GM12878 (cell line): ENCODE data around the gene PIF1. TPM values are rescaled to one million over a fixed set of nuclear protein-coding genes. Genes with fewer than 3 reads are reported as not detected.

ENCODE experiments used
- ATAC-seq: fragments of 200-7000 bp; cut with Tn5 transposase; 3 replicates; pipeline ENCODE4 v1.9.1; 2020; ENCODE audit warnings: mild to moderate bottlenecking, moderate library complexity
- BruUV-seq: library from RNA; stranded (reverse); fragments of 400-500 nt; replicated peaks from 2 replicates; lab custom pipeline; 2021; lab: Mats Ljungman, UMichigan
- CTCF ChIA-PET: fragments of 300-600 bp; sonication (Branson Sonifier 250); formaldehyde crosslinking; extraction: SDS; loops from one replicate; lab custom pipeline; 2021; ENCODE audit warnings: inconsistent platforms; lab: Yijun Ruan, JAX
- POLR2A ChIA-PET: fragments of 350-600 bp; formaldehyde crosslinking; extraction: SDS; loops from one replicate; lab custom pipeline; 2021; ENCODE audit warnings: inconsistent platforms; lab: Charles Lee
- RAD21 ChIA-PET: fragments of 300-600 bp; sonication (Branson Sonifier 250); formaldehyde crosslinking; loops from one replicate; lab custom pipeline; 2023; ENCODE audit warnings: antibody characterized with exemption; ENCODE audit not compliant: unreplicated experiment; lab: Charles Lee
- SMC1A ChIA-PET: fragments of 300-600 bp; sonication (Branson Sonifier 250); formaldehyde crosslinking; loops from one replicate; lab custom pipeline; 2023; ENCODE audit not compliant: unreplicated experiment, uncharacterized antibody; lab: Charles Lee
- DNase-seq: peaks from one replicate; pipeline ENCODE4 v3.0.0-alpha.2; 2011; ENCODE audit warnings: low read depth, low spot score
- FAIRE-seq: peaks from 3 replicates; lab custom pipeline; 2011; peaks lifted over from hg19 to GRCh38; lab: Jason Lieb, UNC
- H2AFZ ChIP-seq: 2 replicates; pipeline ENCODE4 v1.6.0; 2011; ENCODE audit warnings: low read depth, low read length, control low read depth; ENCODE audit not compliant: control insufficient read depth
- H3K27ac ChIP-seq: 2 replicates; pipeline ENCODE4 v1.5.1; 2011; ENCODE audit warnings: control low read depth; ENCODE audit not compliant: control insufficient read depth, insufficient read depth
- H3K27me3 ChIP-seq, 2 experiments: replicated peaks in 1 of 2; 2 replicates each; pipeline versions ENCODE4 v1.6.0 to v1.6.1; 2011; ENCODE audit warnings: low read length in 1 of 2; ENCODE audit not compliant: control insufficient read depth in 2 of 2, insufficient read depth in 2 of 2
- H3K36me3 ChIP-seq, 2 experiments: 2 replicates each; pipeline ENCODE4 v1.5.1; 2011; ENCODE audit warnings: low read length in 1 of 2; ENCODE audit not compliant: control insufficient read depth in 2 of 2, insufficient read depth in 2 of 2
- H3K4me1 ChIP-seq: 2 replicates; pipeline ENCODE4 v1.6.1; 2011; ENCODE audit warnings: mild to moderate bottlenecking, low read length, moderate library complexity, mixed read lengths; ENCODE audit not compliant: control insufficient read depth, insufficient read depth
- H3K4me2 ChIP-seq: 2 replicates; pipeline ENCODE4 v1.6.0; 2011; ENCODE audit warnings: control low read depth; ENCODE audit not compliant: control insufficient read depth, insufficient read depth
- H3K4me3 ChIP-seq: fragments of 200-600 bp; sonication (generic); 2 replicates; pipeline ENCODE4 v1.5.1; 2016
- H3K79me2 ChIP-seq: 2 replicates; pipeline ENCODE4 v1.6.0; 2011; ENCODE audit warnings: low read length; ENCODE audit not compliant: control insufficient read depth, insufficient read depth
- H3K9ac ChIP-seq: 2 replicates; pipeline ENCODE4 v1.8.0; 2011; ENCODE audit warnings: low read length, control low read depth, mixed read lengths; ENCODE audit not compliant: control insufficient read depth, insufficient read depth
- H3K9me3 ChIP-seq: replicated peaks from 3 replicates; pipeline ENCODE4 v1.5.1; 2011; ENCODE audit warnings: mild to moderate bottlenecking, low read length; ENCODE audit not compliant: control insufficient read depth, insufficient read depth
- H4K20me1 ChIP-seq: 2 replicates; pipeline ENCODE4 v1.6.0; 2011; ENCODE audit not compliant: control insufficient read depth, insufficient read depth
- BHLHE40 ChIP-seq, 2 experiments: fragments of 450-650 bp in 1 of 2; IDR thresholded peaks; 2 replicates each; pipeline ENCODE4 v1.6.1; 2011 to 2017; ENCODE audit warnings: low read depth in 2 of 2, borderline replicate concordance in 1 of 2, improper control_type of control experiment in 1 of 2, low read length in 1 of 2, mild to moderate bottlenecking in 1 of 2
- JUND ChIP-seq: IDR thresholded peaks from 2 replicates; pipeline ENCODE4 v1.6.1; 2012; ENCODE audit warnings: low read depth, mild to moderate bottlenecking, low read length, improper control_type of control experiment, moderate library complexity
- NFIC ChIP-seq: IDR thresholded peaks from 2 replicates; pipeline ENCODE4 v1.6.1; 2012; ENCODE audit warnings: low read depth, mild to moderate bottlenecking, inconsistent platforms, low read length, moderate library complexity
- PKNOX1 ChIP-seq: fragments of 450-650 bp; IDR thresholded peaks from 2 replicates; pipeline ENCODE4 v1.6.1; 2016; ENCODE audit warnings: mild to moderate bottlenecking
- PML ChIP-seq: IDR thresholded peaks from 2 replicates; pipeline ENCODE4 v1.6.1; 2012; ENCODE audit warnings: low read length, inconsistent platforms
- PRDM15 ChIP-seq: fragments of 450-650 bp; formaldehyde crosslinking; IDR thresholded peaks from 2 replicates; pipeline ENCODE4 v1.4.0; 2020; ENCODE audit warnings: mild to moderate bottlenecking, moderate library complexity
- RELA ChIP-seq: fragments of 450-650 bp; IDR thresholded peaks from 2 replicates; pipeline ENCODE4 v1.8.0; 2014; ENCODE audit warnings: borderline replicate concordance; ENCODE audit not compliant: partially characterized antibody
- RELB ChIP-seq: fragments of 450-650 bp; IDR thresholded peaks from 2 replicates; pipeline ENCODE4 v1.6.1; 2017; ENCODE audit warnings: low read depth, mild to moderate bottlenecking, moderate library complexity
- RFX5 ChIP-seq: IDR thresholded peaks from 2 replicates; pipeline ENCODE4 v1.6.1; 2011; ENCODE audit warnings: low read depth, low read length, improper control_type of control experiment
- YBX1 ChIP-seq: fragments of 450-650 bp; IDR thresholded peaks from 2 replicates; pipeline ENCODE4 v1.6.1; 2016; ENCODE audit warnings: antibody characterized with exemption
- ZBED1 ChIP-seq: IDR thresholded peaks from 2 replicates; pipeline ENCODE4 v1.6.1; 2016; ENCODE audit warnings: borderline replicate concordance
- WGBS: methylation state at CpG from one replicate; pipeline ENCODE4 v1.1.6; 2016; ENCODE audit warnings: low lambda C conversion rate; ENCODE audit not compliant: insufficient replicate concordance, insufficient coverage; ENCODE audit errors: missing lambda C conversion rate; 5-methylcytosine and 5-hydroxymethylcytosine counted together
- in situ Hi-C: fragments of 300-500 bp; cut with MboI; formaldehyde crosslinking; loops from 9 replicates; pipeline ENCODE4 v1.14.3; 2018; ENCODE audit warnings: mixed read lengths
- intact Hi-C: fragments of 100-400 bp; cut with micrococcal nuclease; formaldehyde crosslinking; loops from one replicate; pipeline ENCODE4 v1.14.2; 2022; ENCODE audit not compliant: unreplicated experiment
- polyA plus RNA-seq, 11 experiments: library from polyadenylated mRNA; depleted of rRNA in 4 of 11; unstranded in 6 of 11; stranded (reverse) in 5 of 11; fragments of >200 nt; fragmentation: Nextera tagmentation in 4 of 11; fragmentation: Illumina TruSeq in 1 of 11; extraction: Ambion mirVana in 4 of 11; extraction: Trizol in 1 of 11; gene quantifications; 1 replicate in 1 of 11; 2 replicates in 10 of 11; pipeline versions ENCODE4 v1.2.1 to v1.2.3, GENCODE V29; 2011 to 2016; ENCODE audit warnings: inconsistent platforms in 2 of 11, missing spikeins in 2 of 11, low read depth in 1 of 11
- total RNA-seq, 4 experiments: library from RNA; depleted of rRNA in 3 of 4; stranded (reverse); fragments of >200 nt in 3 of 4; fragmentation: Illumina TruSeq in 1 of 4; extraction: Trizol in 1 of 4; gene quantifications; 2 replicates each; pipeline versions ENCODE4 v1.2.1 to v1.2.3, GENCODE V29; 2013 to 2021
- TF ChIP-seq, protein P1 (sequence below): IDR thresholded peaks from 2 replicates; pipeline ENCODE4 v1.6.1; 2011; ENCODE audit warnings: low read depth, mild to moderate bottlenecking, low read length, moderate library complexity, borderline replicate concordance; ENCODE audit errors: extremely low read depth
- TF ChIP-seq, protein P2 (sequence below): IDR thresholded peaks from 2 replicates; pipeline ENCODE4 v1.6.1; 2012; ENCODE audit warnings: low read depth, low read length, improper control_type of control experiment
- TF ChIP-seq, protein P3 (sequence below): IDR thresholded peaks from 2 replicates; pipeline ENCODE4 v1.6.1; 2011; ENCODE audit warnings: borderline replicate concordance, low read depth, mild to moderate bottlenecking, moderate library complexity, mixed read lengths, low read length; ENCODE audit not compliant: insufficient read depth; ENCODE audit errors: extremely low read length

PIF1 gene
- total and polyA plus RNA-seq, 10 of the 15 experiments (the other 5 are each of a cell fraction or from before 2014, with no cell fraction given): 3.7 to 68.9 (median 31.1) TPM

- SMC1A ChIA-PET: interaction anchor here (0.8 kb wide), 1 partner anchor 62 kb away, joined by 3 read pairs; no protein-coding TSS in a partner anchor
- H3K9ac ChIP-seq: no peak overlapping the region
- ATAC-seq: no peak
- H3K27me3 ChIP-seq: peaks cover 10 to 17% of the 10 kb centered on the region in 2 experiments
- intact Hi-C loops (no loop called here), in situ Hi-C loops (no loop called here)
- no peaks in the 10 kb centered on the region for H4K20me1 ChIP-seq
- no peak overlapping the region for H3K4me2 ChIP-seq
- RAD21 ChIA-PET: no interaction called here
- POLR2A ChIA-PET: interaction anchor here (0.5 kb wide), 1 partner anchor 475 kb away, joined by 4 read pairs; no protein-coding TSS in a partner anchor
- no peak for FAIRE-seq
- BruUV-seq: no TSS peak
- CTCF ChIA-PET: no interaction called here
- no peaks in the 10 kb centered on the region for H3K79me2 ChIP-seq
- H3K27ac ChIP-seq: no peak overlapping the region
- H3K4me1 ChIP-seq: no peaks in the 10 kb centered on the region
- H3K4me3 ChIP-seq: no peak overlapping the region
- H3K9me3 ChIP-seq: no peaks in the 10 kb centered on the region
- H2AFZ ChIP-seq: no peak overlapping the region
- no peaks in the 10 kb centered on the region for H3K36me3 ChIP-seq
- WGBS: 90% methylated on average over 21 of the region's 21 CpGs
- no peak for DNase-seq
- no peak for TF ChIP-seq RFX5
- TF ChIP-seq RELA: no peak
- TF ChIP-seq, protein P1, sequence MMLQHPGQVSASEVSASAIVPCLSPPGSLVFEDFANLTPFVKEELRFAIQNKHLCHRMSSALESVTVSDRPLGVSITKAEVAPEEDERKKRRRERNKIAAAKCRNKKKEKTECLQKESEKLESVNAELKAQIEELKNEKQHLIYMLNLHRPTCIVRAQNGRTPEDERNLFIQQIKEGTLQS: no peak
- TF ChIP-seq, protein P2, sequence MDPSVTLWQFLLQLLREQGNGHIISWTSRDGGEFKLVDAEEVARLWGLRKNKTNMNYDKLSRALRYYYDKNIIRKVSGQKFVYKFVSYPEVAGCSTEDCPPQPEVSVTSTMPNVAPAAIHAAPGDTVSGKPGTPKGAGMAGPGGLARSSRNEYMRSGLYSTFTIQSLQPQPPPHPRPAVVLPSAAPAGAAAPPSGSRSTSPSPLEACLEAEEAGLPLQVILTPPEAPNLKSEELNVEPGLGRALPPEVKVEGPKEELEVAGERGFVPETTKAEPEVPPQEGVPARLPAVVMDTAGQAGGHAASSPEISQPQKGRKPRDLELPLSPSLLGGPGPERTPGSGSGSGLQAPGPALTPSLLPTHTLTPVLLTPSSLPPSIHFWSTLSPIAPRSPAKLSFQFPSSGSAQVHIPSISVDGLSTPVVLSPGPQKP: no peak
- TF ChIP-seq, protein P3, sequence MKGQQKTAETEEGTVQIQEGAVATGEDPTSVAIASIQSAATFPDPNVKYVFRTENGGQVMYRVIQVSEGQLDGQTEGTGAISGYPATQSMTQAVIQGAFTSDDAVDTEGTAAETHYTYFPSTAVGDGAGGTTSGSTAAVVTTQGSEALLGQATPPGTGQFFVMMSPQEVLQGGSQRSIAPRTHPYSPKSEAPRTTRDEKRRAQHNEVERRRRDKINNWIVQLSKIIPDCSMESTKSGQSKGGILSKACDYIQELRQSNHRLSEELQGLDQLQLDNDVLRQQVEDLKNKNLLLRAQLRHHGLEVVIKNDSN: no peak
- TF ChIP-seq RELB: no peak
- no peak for TF ChIP-seq BHLHE40 (IDR thresholded peaks at IDR 0.05; ENCODE audit: borderline replicate concordance in 1 of 2, low read depth in 2 of 2, low read length in 1 of 2)
- TF ChIP-seq YBX1: no peak
- TF ChIP-seq PML: no peak
- no peak for TF ChIP-seq JUND
- no peak for TF ChIP-seq NFIC
- no peak for TF ChIP-seq ZBED1
- TF ChIP-seq PRDM15 (CRISPR knock-in tag): no peak
- TF ChIP-seq PKNOX1: no peak
Measured at GRCh38 chr15:64774037-64774628, 51.3 kb downstream of the PIF1 start.
